Progenitor cell of endocrine pancreas (in vitro differentiated cells): ENCODE measurements around the gene ZNF446. TPM values are rescaled to one million over a fixed set of nuclear protein-coding genes. Genes with fewer than 3 reads are reported as not detected.
A peak's percentile ranks its signal among the peaks of the same experiment; 100 is the strongest.

Experiments
- DNase-seq: peaks from one replicate; pipeline ENCODE4 v3.0.0; 2021; ENCODE audit warnings: low spot score; ENCODE audit not compliant: unreplicated experiment
- H3K27ac Mint-ChIP-seq: 2 replicates; pipeline ENCODE4 v1.8.0; 2021; ENCODE audit warnings: mild to moderate bottlenecking, moderate library complexity, mixed read lengths
- H3K27me3 Mint-ChIP-seq: 2 replicates; pipeline ENCODE4 v1.8.0; 2021; ENCODE audit warnings: mixed read lengths
- H3K36me3 Mint-ChIP-seq: 2 replicates; pipeline ENCODE4 v1.8.0; 2022; ENCODE audit warnings: mixed read lengths; ENCODE audit not compliant: insufficient read depth
- H3K4me1 Mint-ChIP-seq: 2 replicates; pipeline ENCODE4 v1.8.0; 2021; ENCODE audit warnings: low read depth, mixed read lengths
- H3K4me3 Mint-ChIP-seq: 2 replicates; pipeline ENCODE4 v1.8.0; 2021; ENCODE audit warnings: low read depth, mild to moderate bottlenecking, moderate library complexity, mixed read lengths
- H3K9me3 Mint-ChIP-seq: 2 replicates; pipeline ENCODE4 v1.8.0; 2021; ENCODE audit warnings: low read depth, mixed read lengths
- CTCF ChIP-seq: fragments of 200-600 bp; sonication (generic); IDR thresholded peaks from one replicate; pipeline ENCODE4 v1.5.0; 2021; ENCODE audit warnings: antibody characterized with exemption, mild to moderate bottlenecking; ENCODE audit not compliant: unreplicated experiment
- total RNA-seq: library from RNA; stranded (reverse); gene quantifications from 2 replicates; pipeline ENCODE4 v1.2.1, GENCODE V29; 2021

Gene ZNF446
- total RNA-seq, 1 donor from 2014 or later: 17.7 TPM

GRCh38 chr19:58455306-58455705, 20.8 kb upstream of the ZNF446 start:
- H3K27ac Mint-ChIP-seq: no peak overlapping the region
- TF ChIP-seq CTCF: no peak
- peaks cover 11% of the 10 kb centered on the region for H3K36me3 Mint-ChIP-seq
- DNase-seq: no peak
- no peak overlapping the region for H3K4me3 Mint-ChIP-seq
- peaks cover 8% of the 10 kb centered on the region for H3K4me1 Mint-ChIP-seq
- H3K27me3 Mint-ChIP-seq: peaks cover 4% of the 10 kb centered on the region
- no peaks in the 10 kb centered on the region for H3K9me3 Mint-ChIP-seq

- Mint-ChIP-seq H3K4me1 (peaks cover 5% of the 10 kb centered on the region), H3K4me3 (no peak overlapping the region), H3K36me3 (peaks cover 11% of the 10 kb centered on the region)
Measured at GRCh38 chr19:58456111-58456510, 20.0 kb upstream of the ZNF446 start.

GRCh38 chr19:58460039-58460438, 16.1 kb upstream of the ZNF446 start:
- no peak overlapping the region for H3K4me3 Mint-ChIP-seq
- peak overlapping the region; percentile 41 for H3K27ac Mint-ChIP-seq
- H3K4me1 Mint-ChIP-seq: peaks cover 4% of the 10 kb centered on the region
- no peak for TF ChIP-seq CTCF
- no peaks in the 10 kb centered on the region for H3K27me3 Mint-ChIP-seq
- DNase-seq: no peak
- peaks cover 9% of the 10 kb centered on the region for H3K36me3 Mint-ChIP-seq
- H3K9me3 Mint-ChIP-seq: no peaks in the 10 kb centered on the region

More at GRCh38 chr19:58456111-58456510, 20.0 kb upstream of the ZNF446 start:
- Mint-ChIP-seq H3K27ac (no peak overlapping the region), H3K9me3 (no peaks in the 10 kb centered on the region), H3K27me3 (no peaks in the 10 kb centered on the region)
- DNase-seq: no peak
- no peak for TF ChIP-seq CTCF

GRCh38 chr19:58466089-58466759, 9.9 kb upstream of the ZNF446 start:
- no peak for TF ChIP-seq CTCF
- H3K27ac Mint-ChIP-seq: peak overlapping the region; percentile 82
- H3K4me3 Mint-ChIP-seq: peak overlapping the region; percentile 78
- H3K27me3 Mint-ChIP-seq: no peaks in the 10 kb centered on the region
- no peak for DNase-seq
- H3K9me3 Mint-ChIP-seq: no peaks in the 10 kb centered on the region
- peaks cover 19% of the 10 kb centered on the region for H3K4me1 Mint-ChIP-seq
- peaks cover 2% of the 10 kb centered on the region for H3K36me3 Mint-ChIP-seq

- Mint-ChIP-seq H3K4me3 (peak within 1 kb of the TSS; percentile 78), H3K27me3 (no peaks in the 10 kb centered on the region), H3K9me3 (no peaks in the 10 kb centered on the region), H3K36me3 (peaks cover 2% of the 10 kb centered on the region), H3K27ac (peak within 1 kb of the TSS; percentile 82), H3K4me1 (peaks cover 19% of the 10 kb centered on the region)
- TF ChIP-seq CTCF: no peak
- peak; percentile 96 for DNase-seq
Measured at GRCh38 chr19:58466760-58467589, 9.2 kb upstream of the ZNF446 start, which contains the start of gene ZNF324. TSS of gene ZNF324 (plus strand) at chr19:58467080. CDS start at chr19:58469186, 2,106 bp downstream.
